IMR-90 (cell line): ENCODE results near the gene TMA7. TPM values are rescaled to one million over a fixed set of nuclear protein-coding genes. Genes with fewer than 3 reads are reported as not detected.

ENCODE experiments used
- ATAC-seq: fragments of 200-7000 bp; cut with Tn5 transposase; 2 replicates; pipeline ENCODE4 v1.9.1; 2020; ENCODE audit warnings: low read depth, mild to moderate bottlenecking, moderate library complexity
- BruUV-seq: library from RNA; stranded (reverse); fragments of 400-500 nt; replicated peaks from 2 replicates; lab custom pipeline; 2021; lab: Mats Ljungman, UMichigan
- CTCF ChIA-PET: fragments of 300-600 bp; formaldehyde crosslinking; extraction: SDS; loops from one replicate; lab custom pipeline; 2021; ENCODE audit warnings: antibody characterized with exemption; lab: Yijun Ruan, JAX
- POLR2A ChIA-PET: fragments of 300-600 bp; sonication (Branson Sonifier 250); formaldehyde crosslinking; loops from one replicate; lab custom pipeline; 2022; ENCODE audit warnings: antibody characterized with exemption; ENCODE audit not compliant: unreplicated experiment; lab: Charles Lee
- DNase-seq: peaks from one replicate; pipeline ENCODE4 v3.0.0; 2013
- H2AFZ ChIP-seq: replicated peaks from 2 replicates; pipeline ENCODE3; 2013; ENCODE audit warnings: low read length, mild to moderate bottlenecking; ENCODE audit not compliant: poor library complexity
- H2AK5ac ChIP-seq: 2 replicates; pipeline ENCODE4 v1.6.1; 2013; ENCODE audit warnings: low read depth, low read length, inconsistent platforms
- H2AK9ac ChIP-seq: replicated peaks from 2 replicates; pipeline ENCODE3; 2013; ENCODE audit warnings: mild to moderate bottlenecking, low read depth, low read length, moderate library complexity; ENCODE audit not compliant: poor library complexity
- H2BK120ac ChIP-seq: 2 replicates; pipeline ENCODE4 v1.6.1; 2013; ENCODE audit warnings: low read depth, low read length, inconsistent platforms
- H2BK15ac ChIP-seq: 3 replicates; pipeline ENCODE4 v1.6.1; 2013; ENCODE audit warnings: low read depth, low read length, inconsistent platforms
- H2BK20ac ChIP-seq: 2 replicates; pipeline ENCODE4 v1.6.1; 2013; ENCODE audit warnings: low read depth, mild to moderate bottlenecking, inconsistent platforms, low read length, moderate library complexity
- H2BK5ac ChIP-seq: 2 replicates; pipeline ENCODE4 v1.6.1; 2013; ENCODE audit warnings: mild to moderate bottlenecking, low read depth, low read length, inconsistent platforms; ENCODE audit not compliant: poor library complexity, severe bottlenecking
- H3K14ac ChIP-seq: replicated peaks from 2 replicates; pipeline ENCODE4 v1.6.1; 2013; ENCODE audit warnings: low read depth, low read length, inconsistent platforms
- H3K18ac ChIP-seq: 2 replicates; pipeline ENCODE4 v1.6.1; 2013; ENCODE audit warnings: low read depth, low read length, control low read depth
- H3K23ac ChIP-seq: 2 replicates; pipeline ENCODE4 v1.6.1; 2013; ENCODE audit warnings: low read depth, low read length, inconsistent platforms
- H3K27ac ChIP-seq: 2 replicates; pipeline ENCODE4 v1.5.1; 2013; ENCODE audit warnings: mild to moderate bottlenecking, control low read depth, low read length; ENCODE audit not compliant: insufficient read depth
- H3K27me3 ChIP-seq: 2 replicates; pipeline ENCODE4 v1.6.1; 2013; ENCODE audit warnings: low read length; ENCODE audit not compliant: control insufficient read depth, insufficient read depth
- H3K36me3 ChIP-seq: 2 replicates; pipeline ENCODE4 v1.6.1; 2013; ENCODE audit warnings: low read length, mixed read lengths; ENCODE audit not compliant: control insufficient read depth, insufficient read depth
- H3K4ac ChIP-seq: 2 replicates; pipeline ENCODE4 v1.6.1; 2013; ENCODE audit warnings: low read depth, low read length, inconsistent platforms
- H3K4me1 ChIP-seq: 2 replicates; pipeline ENCODE4 v1.6.1; 2013; ENCODE audit warnings: low read length, mixed read lengths; ENCODE audit not compliant: control insufficient read depth, insufficient read depth
- H3K4me2 ChIP-seq: 2 replicates; pipeline ENCODE4 v1.6.1; 2013; ENCODE audit warnings: low read depth, mild to moderate bottlenecking, control low read depth, low read length, moderate library complexity
- H3K4me3 ChIP-seq: 2 replicates; pipeline ENCODE4 v1.5.1; 2013; ENCODE audit warnings: low read depth, mild to moderate bottlenecking, control low read depth, low read length, moderate library complexity; ENCODE audit not compliant: insufficient read depth
- H3K56ac ChIP-seq: 2 replicates; pipeline ENCODE4 v1.6.1; 2013; ENCODE audit warnings: low read length, inconsistent platforms; ENCODE audit not compliant: insufficient read depth; ENCODE audit errors: extremely low read depth
- H3K79me1 ChIP-seq, 2 experiments: 2 replicates each; pipeline ENCODE4 v1.6.1; 2013; ENCODE audit warnings: low read length in 2 of 2, inconsistent platforms in 1 of 2, low read depth in 1 of 2
- H3K9ac ChIP-seq: 2 replicates; pipeline ENCODE4 v1.6.1; 2013; ENCODE audit warnings: low read depth, low read length, control low read depth
- H3K9me1 ChIP-seq: 2 replicates; pipeline ENCODE4 v1.6.1; 2013; ENCODE audit warnings: low read length, inconsistent platforms; ENCODE audit not compliant: insufficient read depth
- H3K9me3 ChIP-seq: 2 replicates; pipeline ENCODE4 v1.6.1; 2013; ENCODE audit warnings: low read length; ENCODE audit not compliant: control insufficient read depth, insufficient read depth
- H4K20me1 ChIP-seq: 2 replicates; pipeline ENCODE4 v1.6.1; 2013; ENCODE audit warnings: low read length, inconsistent platforms; ENCODE audit not compliant: insufficient read depth
- H4K5ac ChIP-seq: 2 replicates; pipeline ENCODE4 v1.6.1; 2013; ENCODE audit warnings: mild to moderate bottlenecking, low read depth, low read length, control low read depth
- H4K8ac ChIP-seq, 2 experiments: 2 replicates each; pipeline ENCODE4 v1.6.1; 2013; ENCODE audit warnings: low read depth in 2 of 2, low read length in 2 of 2, control low read depth in 1 of 2, inconsistent platforms in 1 of 2
- H4K91ac ChIP-seq: 2 replicates; pipeline ENCODE4 v1.6.1; 2013; ENCODE audit warnings: low read depth, low read length, inconsistent platforms; ENCODE audit not compliant: insufficient read depth
- BHLHE40 ChIP-seq: fragments of 150-350 bp; IDR thresholded peaks from 2 replicates; pipeline ENCODE4 v1.6.1; 2016; ENCODE audit warnings: mild to moderate bottlenecking, low read depth, low read length
- CHD1 ChIP-seq: IDR thresholded peaks from 2 replicates; pipeline ENCODE4 v1.6.1; 2012; ENCODE audit warnings: low read depth, low read length, improper control_type of control experiment
- FOS ChIP-seq: fragments of 150-350 bp; IDR thresholded peaks from 2 replicates; pipeline ENCODE4 v1.6.1; 2016; ENCODE audit warnings: low read depth, low read length
- MAZ ChIP-seq: IDR thresholded peaks from 2 replicates; pipeline ENCODE4 v1.6.1; 2012; ENCODE audit warnings: low read depth, mild to moderate bottlenecking, low read length, improper control_type of control experiment, moderate library complexity, borderline replicate concordance
- NFE2L2 ChIP-seq: fragments of 150-350 bp; IDR thresholded peaks from 2 replicates; pipeline ENCODE4 v1.6.1; 2016; ENCODE audit warnings: low read depth, mild to moderate bottlenecking, low read length
- RCOR1 ChIP-seq: IDR thresholded peaks from 2 replicates; pipeline ENCODE4 v1.6.1; 2012; ENCODE audit warnings: mild to moderate bottlenecking, low read length, improper control_type of control experiment; ENCODE audit not compliant: insufficient replicate concordance
- WGBS, 2 experiments: methylation state at CpG; one replicate each; pipeline versions ENCODE4 v1.1.5 to v1.1.7; 2013; ENCODE audit warnings: missing lambda C conversion rate in 2 of 2; ENCODE audit not compliant: insufficient read length in 1 of 2; ENCODE audit errors: extremely low coverage in 2 of 2; 5-methylcytosine and 5-hydroxymethylcytosine counted together
- dilution Hi-C: fragments of 300-500 bp; cut with HindIII; formaldehyde crosslinking; loops from one replicate; pipeline ENCODE4 v1.14.3; 2018; ENCODE audit warnings: low sequenced_read_pairs; ENCODE audit not compliant: unreplicated experiment
- in situ Hi-C: fragments of 300-500 bp; cut with MboI; formaldehyde crosslinking; loops from 3 replicates; pipeline ENCODE4 v1.14.3; 2019; ENCODE audit warnings: low sequenced_read_pairs, inconsistent platforms, mixed read lengths
- intact Hi-C: fragments of 100-400 bp; cut with micrococcal nuclease; formaldehyde crosslinking; loops from 2 replicates; pipeline ENCODE4 v1.10.0; 2022
- polyA plus RNA-seq, 3 experiments: library from polyadenylated mRNA; depleted of rRNA; stranded (reverse); fragments of >200 nt; gene quantifications; 2 replicates each; pipeline ENCODE4 v1.2.3, GENCODE V29; 2012; ENCODE audit warnings: low replicate concordance in 1 of 3
- total RNA-seq: library from RNA; depleted of rRNA; stranded (reverse); fragments of >200 nt; gene quantifications from 2 replicates; pipeline ENCODE4 v1.2.3, GENCODE V29; 2012
- TF ChIP-seq, protein P1 (sequence below): fragments of 150-350 bp; IDR thresholded peaks from 2 replicates; pipeline ENCODE4 v1.6.1; 2016; ENCODE audit warnings: low read depth, mild to moderate bottlenecking, low read length, moderate library complexity, borderline replicate concordance
- TF ChIP-seq, protein P2 (sequence below): fragments of 150-350 bp; IDR thresholded peaks from 2 replicates; pipeline ENCODE4 v1.6.1; 2017; ENCODE audit warnings: mild to moderate bottlenecking, antibody characterized with exemption, low read length, low read depth

Gene TMA7
- total and polyA plus RNA-seq, 2 of the 4 experiments (the other 2 are of a cell fraction): 81.9 to 240 TPM

DNA sequence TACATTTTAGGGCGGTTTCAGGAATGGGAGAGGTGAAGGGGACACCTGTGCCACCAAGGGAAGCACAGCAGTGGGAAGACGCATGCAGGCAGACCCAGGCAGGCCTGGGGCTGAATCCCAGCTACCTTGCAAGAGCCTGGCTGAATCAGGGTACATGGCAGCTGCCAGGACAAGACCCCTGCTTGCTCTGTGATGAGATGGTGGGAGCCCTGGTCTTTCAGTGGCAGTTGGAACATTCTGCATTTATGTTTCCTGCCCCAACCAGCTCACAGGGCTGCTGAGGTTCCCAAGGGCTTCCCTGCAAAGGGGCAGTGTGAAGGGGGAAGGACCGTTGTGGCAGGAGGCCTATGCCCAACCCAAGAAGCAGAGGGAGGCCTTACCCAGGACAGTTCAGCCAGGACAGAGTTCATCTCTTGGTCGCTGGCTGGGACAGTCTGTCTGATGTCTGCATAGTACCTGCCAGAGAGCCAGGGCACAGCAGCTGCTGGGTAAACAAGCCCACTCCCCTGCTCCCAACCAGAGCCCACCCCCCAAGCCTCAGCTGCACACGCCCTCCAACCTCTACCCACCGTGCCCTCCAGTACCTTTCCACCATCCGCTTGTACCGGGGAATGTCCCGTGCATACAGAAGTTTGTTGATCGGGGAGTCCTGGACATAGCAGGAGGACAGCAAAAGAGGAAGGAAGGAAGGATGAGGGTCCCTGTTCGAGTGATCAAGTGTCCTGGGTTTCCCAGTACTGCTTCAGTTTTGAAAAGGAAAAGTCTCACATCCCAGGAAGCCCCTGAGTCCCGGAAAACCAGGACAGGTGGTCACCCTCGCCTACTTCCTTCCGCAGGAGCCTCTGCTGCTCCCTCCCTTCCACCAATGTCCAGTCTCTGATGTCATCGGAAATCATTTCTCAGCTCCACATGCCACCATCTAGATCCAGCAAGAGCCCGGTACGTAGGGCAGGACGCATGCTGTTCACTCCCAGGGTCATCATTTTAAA is 33.3 kb upstream of the TMA7 start (continued):
- TF ChIP-seq, protein P1, sequence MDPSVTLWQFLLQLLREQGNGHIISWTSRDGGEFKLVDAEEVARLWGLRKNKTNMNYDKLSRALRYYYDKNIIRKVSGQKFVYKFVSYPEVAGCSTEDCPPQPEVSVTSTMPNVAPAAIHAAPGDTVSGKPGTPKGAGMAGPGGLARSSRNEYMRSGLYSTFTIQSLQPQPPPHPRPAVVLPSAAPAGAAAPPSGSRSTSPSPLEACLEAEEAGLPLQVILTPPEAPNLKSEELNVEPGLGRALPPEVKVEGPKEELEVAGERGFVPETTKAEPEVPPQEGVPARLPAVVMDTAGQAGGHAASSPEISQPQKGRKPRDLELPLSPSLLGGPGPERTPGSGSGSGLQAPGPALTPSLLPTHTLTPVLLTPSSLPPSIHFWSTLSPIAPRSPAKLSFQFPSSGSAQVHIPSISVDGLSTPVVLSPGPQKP: no peak

DNA sequence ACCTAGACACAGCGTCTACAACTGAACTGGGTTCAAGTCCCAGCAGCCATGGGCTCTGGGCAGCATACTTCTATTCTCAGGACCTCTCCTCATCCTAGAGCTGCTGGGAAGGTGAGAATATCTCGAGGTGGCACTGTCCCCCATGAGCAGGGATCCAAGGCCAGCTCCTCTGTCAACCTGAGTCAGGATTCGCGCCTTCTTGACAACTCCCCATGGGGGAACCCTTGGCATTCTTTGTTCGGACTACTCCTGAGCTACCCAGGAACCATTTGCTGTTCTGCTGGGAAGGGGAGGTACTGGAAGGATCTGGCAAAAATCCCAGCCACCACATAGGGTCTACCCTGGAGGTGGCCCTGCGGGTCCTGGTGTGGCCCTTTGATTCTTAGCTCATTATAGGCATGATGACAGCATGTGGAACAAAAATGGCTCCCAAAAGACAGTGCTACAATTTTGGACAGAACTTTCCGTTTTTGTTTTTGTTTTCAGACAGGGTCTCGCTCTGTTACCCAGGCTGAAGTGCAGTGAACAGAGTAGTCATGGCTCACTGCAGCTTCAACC is 32.4 kb upstream of the TMA7 start:
- no peak overlapping the region for H3K56ac ChIP-seq
- no peak overlapping the region for H2BK5ac ChIP-seq
- no peak overlapping the region for H3K9ac ChIP-seq
- no peak overlapping the region for H3K14ac ChIP-seq
- 80% methylated on average over 1 of the region's 8 CpGs; no CpG with 5 or more reads in 1 of the 2 experiments for whole genome bisulfite sequencing, 2 experiments
- dilution Hi-C loops (no loop called here), intact Hi-C loops (no loop called here), in situ Hi-C loops (no loop called here)
- H2BK20ac ChIP-seq: no peak overlapping the region
- ATAC-seq (no peak), DNase-seq (no peak)
- H4K8ac ChIP-seq: no peak overlapping the region
- no peak overlapping the region for H2AK5ac ChIP-seq
- peaks cover 1% of the 10 kb centered on the region for H3K4me1 ChIP-seq
- H4K5ac ChIP-seq: no peak overlapping the region
- no peak overlapping the region for H3K23ac ChIP-seq
- no peak overlapping the region for H2AK9ac ChIP-seq
- no peak overlapping the region for H3K27ac ChIP-seq
- no peak overlapping the region for H2AFZ ChIP-seq
- no peak overlapping the region for H3K4ac ChIP-seq
- no peaks in the 10 kb centered on the region for H3K9me3 ChIP-seq
- no peak overlapping the region for H3K4me2 ChIP-seq
- no peak overlapping the region for H3K18ac ChIP-seq
- 0 out of 2 replicates have a peak, but pooled peaks cover under 1% of the 10 kb centered on the region for H3K9me1 ChIP-seq
- H4K20me1 ChIP-seq: no peaks in the 10 kb centered on the region
- H4K91ac ChIP-seq: no peak overlapping the region
- H3K36me3 ChIP-seq: peaks cover 77% of the 10 kb centered on the region
- no peak overlapping the region for H3K4me3 ChIP-seq
- H2BK120ac ChIP-seq: no peak overlapping the region
- CTCF ChIA-PET: interaction anchor here (1.0 to 1.2 kb wide), 2 partner anchors 27 to 28 kb away, joined by 3 to 5 read pairs; no protein-coding TSS in a partner anchor
- H2BK15ac ChIP-seq: no peak overlapping the region
- no peaks in the 10 kb centered on the region for H3K27me3 ChIP-seq
- no TSS peak for BruUV-seq
- POLR2A ChIA-PET: no interaction called here
- H3K79me1 ChIP-seq: no peaks in the 10 kb centered on the region
- TF ChIP-seq RCOR1 (no peak), BHLHE40 (no peak), NFE2L2 (no peak), FOS (no peak), CHD1 (no peak), MAZ (no peak)
- TF ChIP-seq, protein P1: no peak
- TF ChIP-seq, protein P2, sequence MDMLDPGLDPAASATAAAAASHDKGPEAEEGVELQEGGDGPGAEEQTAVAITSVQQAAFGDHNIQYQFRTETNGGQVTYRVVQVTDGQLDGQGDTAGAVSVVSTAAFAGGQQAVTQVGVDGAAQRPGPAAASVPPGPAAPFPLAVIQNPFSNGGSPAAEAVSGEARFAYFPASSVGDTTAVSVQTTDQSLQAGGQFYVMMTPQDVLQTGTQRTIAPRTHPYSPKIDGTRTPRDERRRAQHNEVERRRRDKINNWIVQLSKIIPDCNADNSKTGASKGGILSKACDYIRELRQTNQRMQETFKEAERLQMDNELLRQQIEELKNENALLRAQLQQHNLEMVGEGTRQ: no peak
